ENCODE data around the gene SLC9A9.

The SLC9A9 gene

GRCh38 chr3:143634991-143635390 lies 213.3 kb downstream of the SLC9A9 start:
- no peak for DNase-seq

- DNase-seq: no peak
Observed at GRCh38 chr3:143634427-143634826, 213.8 kb downstream of the SLC9A9 start.

GRCh38 chr3:143633816-143634215 lies 214.5 kb downstream of the SLC9A9 start:
- no peak for DNase-seq

- DNase-seq: no peak
Observed at GRCh38 chr3:143629726-143630125, 218.5 kb downstream of the SLC9A9 start.

GRCh38 chr3:143628971-143629370 lies 219.3 kb downstream of the SLC9A9 start:
- DNase-seq: no peak

- no peak for DNase-seq
Observed at GRCh38 chr3:143627336-143627735, 220.9 kb downstream of the SLC9A9 start.

GRCh38 chr3:143619231-143619630 lies 229.0 kb downstream of the SLC9A9 start:
- no peak for DNase-seq

GRCh38 chr3:143617050-143617449 lies 231.2 kb downstream of the SLC9A9 start:
- DNase-seq: no peak

- no peak for DNase-seq
Observed at GRCh38 chr3:143613226-143613625, 235.0 kb downstream of the SLC9A9 start.

GRCh38 chr3:143612541-143612940 lies 235.7 kb downstream of the SLC9A9 start:
- no peak for DNase-seq

- DNase-seq: no peak
Observed at GRCh38 chr3:143608966-143609365, 239.3 kb downstream of the SLC9A9 start.

GRCh38 chr3:143605233-143605950 lies 242.9 kb downstream of the SLC9A9 start:
- no peak for DNase-seq

GRCh38 chr3:143604402-143605185 lies 243.7 kb downstream of the SLC9A9 start:
- no peak for DNase-seq

- no peak for DNase-seq
Observed at GRCh38 chr3:143603774-143604173, 244.5 kb downstream of the SLC9A9 start.

GRCh38 chr3:143601723-143602484 lies 246.4 kb downstream of the SLC9A9 start:
- DNase-seq: no peak

- DNase-seq: no peak
Observed at GRCh38 chr3:143600756-143601718, 247.2 kb downstream of the SLC9A9 start.

GRCh38 chr3:143597774-143598652 lies 250.3 kb downstream of the SLC9A9 start:
- no peak for DNase-seq

- DNase-seq: no peak
Observed at GRCh38 chr3:143596957-143597642, 251.2 kb downstream of the SLC9A9 start.

GRCh38 chr3:143595456-143596077 lies 252.7 kb downstream of the SLC9A9 start:
- no peak for DNase-seq

- no peak for DNase-seq
Observed at GRCh38 chr3:143594206-143594605, 254.1 kb downstream of the SLC9A9 start.
